Uterus (tissue), 4 donors: ENCODE data around the gene KAT7. TPM values are rescaled to one million over a fixed set of nuclear protein-coding genes. Genes with fewer than 3 reads are reported as not detected.

ENCODE experiments used
- DNase-seq, 2 donors: peaks; one replicate each; pipeline ENCODE4 v3.0.0-alpha.2; 2019 to 2020
- H3K27ac ChIP-seq, 2 donors: fragments of 200-600 bp; sonication (generic); 1 replicate in 1 of 2; 2 replicates in 1 of 2; pipeline ENCODE4 v1.5.1; 2016 to 2018
- H3K27me3 ChIP-seq, 2 donors: fragments of 200-600 bp; sonication (generic); one replicate each; pipeline ENCODE4 v1.5.1; 2018 to 2019; ENCODE audit warnings: control low read depth in 1 of 2
- H3K36me3 ChIP-seq, 2 donors: fragments of 200-600 bp; sonication (generic); one replicate each; pipeline ENCODE4 v1.5.1; 2019; ENCODE audit warnings: control low read depth in 1 of 2
- H3K4me1 ChIP-seq, 2 donors: fragments of 200-600 bp; sonication (generic); one replicate each; pipeline ENCODE4 v1.5.1; 2018 to 2019; ENCODE audit warnings: control low read depth in 1 of 2
- H3K4me3 ChIP-seq, 2 donors: fragments of 200-600 bp; sonication (generic); 1 replicate in 1 of 2; 2 replicates in 1 of 2; pipeline ENCODE4 v1.5.1; 2018 to 2019; ENCODE audit warnings: mild to moderate bottlenecking in 1 of 2
- H3K9me3 ChIP-seq, 2 donors: fragments of 200-600 bp; sonication (generic); one replicate each; pipeline ENCODE4 v1.5.1; 2019; ENCODE audit warnings: control low read depth in 1 of 2
- CTCF ChIP-seq, 4 experiments: fragments of 200-600 bp in 2 of 4; fragments of 450-650 bp in 2 of 4; sonication (generic) in 2 of 4; IDR thresholded peaks; one replicate each; pipeline ENCODE4 v1.5.1; 2016 to 2019; ENCODE audit warnings: antibody characterized with exemption in 4 of 4, mild to moderate bottlenecking in 2 of 4, moderate library complexity in 1 of 4
- POLR2A ChIP-seq, 2 donors: fragments of 450-650 bp; IDR thresholded peaks; one replicate each; pipeline ENCODE4 v1.6.1; 2016; ENCODE audit warnings: antibody characterized with exemption in 2 of 2, mild to moderate bottlenecking in 1 of 2, moderate library complexity in 1 of 2
- intact Hi-C: fragments of 100-400 bp; cut with DNase I; formaldehyde crosslinking; loops from one replicate; pipeline ENCODE4 v1.15.1; 2023; ENCODE audit warnings: low total_unique reads
- total RNA-seq, 4 donors: library from RNA; depleted of rRNA in 3 of 4; stranded (reverse); fragments of >200 nt in 3 of 4; gene quantifications; one replicate each; pipeline versions ENCODE4 v1.1.0 to v1.2.4, GENCODE V29; 2014 to 2023
- donor health status: DM: yes; HTN: yes; CAD: no.

KAT7 gene
- total RNA-seq, 4 donors from 2014 or later = 16.8 to 117 (median 40.8) TPM

GRCh38 chr17:49850772-49851386, 62.4 kb downstream of the KAT7 start:
- H3K27me3 ChIP-seq = no peaks in the 10 kb centered on the region
- TF ChIP-seq POLR2A (IDR thresholded peaks at IDR 0.05) = no peak
- no peak for TF ChIP-seq CTCF (IDR thresholded peaks at IDR 0.05)
- H3K4me3 ChIP-seq = peak overlapping the region; percentile 34 to 49
- H3K36me3 ChIP-seq = no peaks in the 10 kb centered on the region
- H3K9me3 ChIP-seq = no peaks in the 10 kb centered on the region
- no peak for DNase-seq
- peaks cover 0 to 11% of the 10 kb centered on the region in 2 donors for H3K4me1 ChIP-seq
- intact Hi-C loops = no loop called here
- H3K27ac ChIP-seq = peak overlapping the region in 1 of 2 donors; percentile 54

- Histone ChIP-seq H3K36me3 (no peaks in the 10 kb centered on the region), H3K4me1 (peaks cover 0 to 11% of the 10 kb centered on the region in 2 donors), H3K9me3 (no peaks in the 10 kb centered on the region), H3K27ac (peak overlapping the region in 1 of 2 donors; percentile 54), H3K27me3 (no peaks in the 10 kb centered on the region), H3K4me3 (peak overlapping the region; percentile 34 to 49)
- intact Hi-C loops = no loop called here
- DNase-seq = peak; percentile 50 to 70
- TF ChIP-seq POLR2A (IDR thresholded peaks at IDR 0.05) = no peak
- peak; percentile 52 to 70 (median 60) for TF ChIP-seq CTCF (IDR thresholded peaks at IDR 0.05)
Measured at GRCh38 chr17:49851387-49852291, 63.2 kb downstream of the KAT7 start.

GRCh38 chr17:49853470-49854015, 65.1 kb downstream of the KAT7 start:
- H3K4me1 ChIP-seq = peaks cover 0 to 11% of the 10 kb centered on the region in 2 donors
- no peaks in the 10 kb centered on the region for H3K9me3 ChIP-seq
- H3K36me3 ChIP-seq = no peaks in the 10 kb centered on the region
- DNase-seq = no peak
- H3K27me3 ChIP-seq = no peaks in the 10 kb centered on the region
- TF ChIP-seq CTCF (IDR thresholded peaks at IDR 0.05) = no peak
- TF ChIP-seq POLR2A (IDR thresholded peaks at IDR 0.05) = no peak
- intact Hi-C loops = no loop called here
- no peak overlapping the region for H3K4me3 ChIP-seq
- H3K27ac ChIP-seq = no peak overlapping the region

GRCh38 chr17:49854126-49854525, 65.6 kb downstream of the KAT7 start:
- H3K36me3 ChIP-seq = no peaks in the 10 kb centered on the region
- no peak for TF ChIP-seq POLR2A (IDR thresholded peaks at IDR 0.05)
- TF ChIP-seq CTCF (IDR thresholded peaks at IDR 0.05) = no peak
- H3K9me3 ChIP-seq = no peaks in the 10 kb centered on the region
- peaks cover 0 to 11% of the 10 kb centered on the region in 2 donors for H3K4me1 ChIP-seq
- H3K27me3 ChIP-seq = no peaks in the 10 kb centered on the region
- no peak for DNase-seq
- intact Hi-C loops = no loop called here
- no peak overlapping the region for H3K4me3 ChIP-seq
- H3K27ac ChIP-seq = no peak overlapping the region

- TF ChIP-seq POLR2A (IDR thresholded peaks at IDR 0.05) (no peak), CTCF (IDR thresholded peaks at IDR 0.05) (no peak)
- Histone ChIP-seq H3K27me3 (no peaks in the 10 kb centered on the region), H3K27ac (no peak overlapping the region), H3K4me1 (no peaks in the 10 kb centered on the region), H3K4me3 (no peak overlapping the region), H3K36me3 (no peaks in the 10 kb centered on the region), H3K9me3 (no peaks in the 10 kb centered on the region)
- DNase-seq = no peak
- intact Hi-C loops = no loop called here
Measured at GRCh38 chr17:49858796-49859195, 70.3 kb downstream of the KAT7 start.
